Measurements from ENCODE around the gene GAS2L2.

The GAS2L2 gene

GRCh38 chr17:35797370-35797769 lies 44.3 kb upstream of the GAS2L2 start:
- H3K4ac ChIP-seq (ENCODE audit: low read depth in 1 of 2, low read length in 2 of 2), result no peak overlapping the region
- peaks cover 70 to 92% of the 10 kb centered on the region in 2 experiments for H3K27me3 ChIP-seq (ENCODE audit: control insufficient read depth in 1 of 2, insufficient read depth in 1 of 2, low read length in 2 of 2)
- H3K36me3 ChIP-seq (ENCODE audit: control insufficient read depth in 1 of 2, insufficient read depth in 2 of 2, low read depth in 1 of 2, low read length in 2 of 2), result no peaks in the 10 kb centered on the region
- no peaks in the 10 kb centered on the region for H3K79me1 ChIP-seq (replicated peaks; ENCODE audit: low read length, poor library complexity, severe bottlenecking)
- no peak overlapping the region for H3K4me3 ChIP-seq (ENCODE audit: insufficient read depth in 1 of 2, low read depth in 1 of 2, low read length in 2 of 2)
- no peak overlapping the region for H3K27ac ChIP-seq (ENCODE audit: low read length, poor library complexity, severe bottlenecking)
- no peak overlapping the region for H3K4me2 ChIP-seq (ENCODE audit: low read length, poor library complexity, severe bottlenecking)
- no peaks in the 10 kb centered on the region for H3K9me3 ChIP-seq (ENCODE audit: control insufficient read depth, low read length)
- no peak overlapping the region for H2BK120ac ChIP-seq (ENCODE audit: low read depth, low read length)
- no peak overlapping the region for H2AK5ac ChIP-seq (ENCODE audit: low read length, severe bottlenecking)
- H4K8ac ChIP-seq (ENCODE audit: low read length), result no peak overlapping the region
- no peak overlapping the region for H4K91ac ChIP-seq (ENCODE audit: low read length)
- no peak overlapping the region for H2BK15ac ChIP-seq (ENCODE audit: low read depth, poor library complexity, severe bottlenecking)
- H2AFZ ChIP-seq (ENCODE audit: low read depth, low read length), result no peak overlapping the region
- no peak overlapping the region for H2BK12ac ChIP-seq (ENCODE audit: low read length in 2 of 2)
- no peak overlapping the region for H2BK5ac ChIP-seq (ENCODE audit: low read depth, low read length, poor library complexity, severe bottlenecking)
- H3K9ac ChIP-seq (ENCODE audit: low read length), result no peak overlapping the region
- WGBS, result 68% methylated on average over 4 of the region's 4 CpGs
- no peak overlapping the region for H3K14ac ChIP-seq (ENCODE audit: low read length in 2 of 2)
- H3K4me1 ChIP-seq (ENCODE audit: control insufficient read depth, insufficient read depth, low read depth, low read length), result peaks cover 13% of the 10 kb centered on the region
- no peak for DNase-seq
- no peak overlapping the region for H3K18ac ChIP-seq (ENCODE audit: low read depth in 1 of 2, low read length in 2 of 2)
- H3K23ac ChIP-seq (ENCODE audit: low read length in 2 of 2), result no peak overlapping the region

DNA sequence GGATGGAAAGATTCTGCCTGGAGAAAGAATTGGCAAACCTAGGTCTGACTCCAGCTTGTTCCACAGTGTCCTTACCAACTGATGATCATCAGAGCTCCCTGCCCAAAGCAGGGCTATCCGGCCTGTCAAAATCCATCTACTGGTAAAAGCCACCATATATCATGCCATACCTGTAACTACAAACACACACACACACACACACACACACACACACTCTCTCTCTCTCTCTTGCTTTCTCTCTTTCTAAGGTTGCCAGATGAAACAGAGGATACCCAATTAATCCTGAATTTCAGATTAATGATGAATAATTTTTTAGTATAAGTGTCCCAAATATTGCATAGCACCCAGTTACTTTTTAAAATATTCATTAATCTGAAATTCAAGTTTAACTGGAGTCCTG lies 43.9 kb upstream of the GAS2L2 start:
- H2BK5ac ChIP-seq (ENCODE audit: low read depth, low read length, poor library complexity, severe bottlenecking), result no peak overlapping the region
- H3K27me3 ChIP-seq (ENCODE audit: control insufficient read depth in 1 of 2, insufficient read depth in 1 of 2, low read length in 2 of 2), result peaks cover 75 to 96% of the 10 kb centered on the region in 2 experiments
- H2AK5ac ChIP-seq (ENCODE audit: low read length, severe bottlenecking), result no peak overlapping the region
- H2BK12ac ChIP-seq (ENCODE audit: low read length in 2 of 2), result peak overlapping the region in 1 of 2 experiments; percentile 27
- H3K27ac ChIP-seq (ENCODE audit: low read length, poor library complexity, severe bottlenecking), result no peak overlapping the region
- H3K14ac ChIP-seq (ENCODE audit: low read length in 2 of 2), result no peak overlapping the region
- peaks cover 13% of the 10 kb centered on the region for H3K4me1 ChIP-seq (ENCODE audit: control insufficient read depth, insufficient read depth, low read depth, low read length)
- H2BK120ac ChIP-seq (ENCODE audit: low read depth, low read length), result no peak overlapping the region
- H3K9ac ChIP-seq (ENCODE audit: low read length), result no peak overlapping the region
- 100% methylated on average over 1 of the region's 1 CpG for WGBS
- no peaks in the 10 kb centered on the region for H3K79me1 ChIP-seq (replicated peaks; ENCODE audit: low read length, poor library complexity, severe bottlenecking)
- H3K18ac ChIP-seq (ENCODE audit: low read depth in 1 of 2, low read length in 2 of 2), result no peak overlapping the region
- H3K4me3 ChIP-seq (ENCODE audit: insufficient read depth in 1 of 2, low read depth in 1 of 2, low read length in 2 of 2), result no peak overlapping the region
- H4K91ac ChIP-seq (ENCODE audit: low read length), result no peak overlapping the region
- H3K36me3 ChIP-seq (ENCODE audit: control insufficient read depth in 1 of 2, insufficient read depth in 2 of 2, low read depth in 1 of 2, low read length in 2 of 2), result no peaks in the 10 kb centered on the region
- H2AFZ ChIP-seq (ENCODE audit: low read depth, low read length), result no peak overlapping the region
- no peak overlapping the region for H4K8ac ChIP-seq (ENCODE audit: low read length)
- no peak for DNase-seq
- no peak overlapping the region for H2BK15ac ChIP-seq (ENCODE audit: low read depth, poor library complexity, severe bottlenecking)
- H3K9me3 ChIP-seq (ENCODE audit: control insufficient read depth, low read length), result no peaks in the 10 kb centered on the region
- H3K4me2 ChIP-seq (ENCODE audit: low read length, poor library complexity, severe bottlenecking), result no peak overlapping the region
- H3K4ac ChIP-seq (ENCODE audit: low read depth in 1 of 2, low read length in 2 of 2), result no peak overlapping the region
- no peak overlapping the region for H3K23ac ChIP-seq (ENCODE audit: low read length in 2 of 2)

GRCh38 chr17:35795871-35796265 lies 42.8 kb upstream of the GAS2L2 start:
- peak overlapping the region; percentile 76 for H2BK15ac ChIP-seq (ENCODE audit: low read depth, poor library complexity, severe bottlenecking)
- WGBS, result 52% methylated on average over 8 of the region's 8 CpGs
- H2AK5ac ChIP-seq (ENCODE audit: low read length, severe bottlenecking), result no peak overlapping the region
- H3K4me3 ChIP-seq (ENCODE audit: insufficient read depth in 1 of 2, low read depth in 1 of 2, low read length in 2 of 2), result peak overlapping the region in 1 of 2 experiments; percentile 61
- H3K18ac ChIP-seq (ENCODE audit: low read depth in 1 of 2, low read length in 2 of 2), result peak overlapping the region in 1 of 2 experiments; percentile 19
- no peaks in the 10 kb centered on the region for H3K9me3 ChIP-seq (ENCODE audit: control insufficient read depth, low read length)
- H2BK5ac ChIP-seq (ENCODE audit: low read depth, low read length, poor library complexity, severe bottlenecking), result no peak overlapping the region
- H4K91ac ChIP-seq (ENCODE audit: low read length), result no peak overlapping the region
- no peak overlapping the region for H3K27ac ChIP-seq (ENCODE audit: low read length, poor library complexity, severe bottlenecking)
- H2BK120ac ChIP-seq (ENCODE audit: low read depth, low read length), result peak overlapping the region; percentile 11
- H3K27me3 ChIP-seq (ENCODE audit: control insufficient read depth in 1 of 2, insufficient read depth in 1 of 2, low read length in 2 of 2), result peaks cover 74 to 98% of the 10 kb centered on the region in 2 experiments
- H3K79me1 ChIP-seq (replicated peaks; ENCODE audit: low read length, poor library complexity, severe bottlenecking), result no peaks in the 10 kb centered on the region
- H2AFZ ChIP-seq (ENCODE audit: low read depth, low read length), result no peak overlapping the region
- peak overlapping the region; percentile 27 for H4K8ac ChIP-seq (ENCODE audit: low read length)
- peak overlapping the region in 1 of 2 experiments; percentile 33 for H2BK12ac ChIP-seq (ENCODE audit: low read length in 2 of 2)
- DNase-seq, result no peak
- H3K36me3 ChIP-seq (ENCODE audit: control insufficient read depth in 1 of 2, insufficient read depth in 2 of 2, low read depth in 1 of 2, low read length in 2 of 2), result no peaks in the 10 kb centered on the region
- no peak overlapping the region for H3K9ac ChIP-seq (ENCODE audit: low read length)
- peak overlapping the region in 1 of 2 experiments; percentile 3 for H3K4ac ChIP-seq (ENCODE audit: low read depth in 1 of 2, low read length in 2 of 2)
- no peak overlapping the region for H3K14ac ChIP-seq (ENCODE audit: low read length in 2 of 2)
- peak overlapping the region; percentile 93 for H3K4me2 ChIP-seq (ENCODE audit: low read length, poor library complexity, severe bottlenecking)
- H3K23ac ChIP-seq (ENCODE audit: low read length in 2 of 2), result no peak overlapping the region
- peaks cover 13% of the 10 kb centered on the region for H3K4me1 ChIP-seq (ENCODE audit: control insufficient read depth, insufficient read depth, low read depth, low read length)

DNA sequence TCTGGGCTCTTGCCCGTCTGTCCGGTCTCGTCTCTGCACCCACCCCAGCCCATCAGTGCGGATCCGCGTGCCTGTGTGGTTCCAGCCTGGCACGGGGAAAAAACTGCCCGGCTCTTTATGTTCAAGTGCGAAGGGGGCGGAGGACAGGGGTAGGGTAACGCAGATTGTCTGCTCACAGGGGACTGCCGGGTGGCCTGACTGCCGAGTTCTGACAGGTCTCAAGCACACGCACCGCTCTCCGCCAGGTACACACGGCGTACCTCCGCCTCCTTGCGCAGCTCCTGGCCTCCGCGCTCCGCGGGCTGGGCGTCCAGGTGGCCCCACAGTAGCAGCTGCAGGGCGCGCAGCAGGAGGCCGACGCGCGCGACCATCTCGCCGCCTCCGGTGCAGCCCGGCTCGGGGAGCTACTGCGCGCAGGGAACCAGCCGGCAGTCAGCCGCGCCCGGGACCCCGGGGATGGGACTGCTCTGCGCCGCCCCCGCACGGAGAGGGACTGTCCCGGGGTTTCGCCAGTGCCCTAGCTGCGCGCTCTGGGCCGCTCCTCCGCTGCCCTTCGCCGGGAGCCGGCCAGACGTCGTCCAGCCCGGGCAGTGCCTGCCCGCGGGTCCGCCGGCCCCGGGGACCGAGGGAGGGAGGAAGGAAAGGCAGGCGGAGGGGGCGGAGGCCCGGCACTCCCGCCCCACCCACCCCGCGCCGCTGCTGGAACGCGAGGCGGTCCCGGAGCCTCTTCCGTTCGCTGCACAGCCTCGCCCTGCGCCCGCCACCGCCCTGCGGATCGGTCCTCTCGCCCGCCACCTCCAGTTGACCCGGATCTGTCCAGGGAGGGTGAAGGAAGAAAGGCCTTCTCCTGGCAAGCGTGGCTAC lies 42.2 kb upstream of the GAS2L2 start, which contains the start of gene MMP28:
MMP28 (minus strand) TSS at position 635 of the 864 bp plus-strand sequence; CDS start at position 371, 264 bp downstream.
- Histone ChIP-seq H2BK5ac (ENCODE audit: low read depth, low read length, poor library complexity, severe bottlenecking) (no peak within 1 kb of the TSS), H2AFZ (ENCODE audit: low read depth, low read length) (no peak within 1 kb of the TSS), H2BK15ac (ENCODE audit: low read depth, poor library complexity, severe bottlenecking) (peak within 1 kb of the TSS; percentile 76), H3K4me3 (ENCODE audit: insufficient read depth in 1 of 2, low read depth in 1 of 2, low read length in 2 of 2) (peak within 1 kb of the TSS; percentile 54 to 61), H3K4ac (ENCODE audit: low read depth in 1 of 2, low read length in 2 of 2) (peak within 1 kb of the TSS in 1 of 2 experiments; percentile 3), H3K36me3 (ENCODE audit: control insufficient read depth in 1 of 2, insufficient read depth in 2 of 2, low read depth in 1 of 2, low read length in 2 of 2) (no peaks in the 10 kb centered on the region), H3K14ac (ENCODE audit: low read length in 2 of 2) (peak within 1 kb of the TSS in 1 of 2 experiments; percentile 79), H3K9me3 (ENCODE audit: control insufficient read depth, low read length) (no peaks in the 10 kb centered on the region), H2BK120ac (ENCODE audit: low read depth, low read length) (peak within 1 kb of the TSS; percentile 11), H3K79me1 (replicated peaks; ENCODE audit: low read length, poor library complexity, severe bottlenecking) (no peaks in the 10 kb centered on the region), H2BK12ac (ENCODE audit: low read length in 2 of 2) (peak within 1 kb of the TSS in 1 of 2 experiments; percentile 87), H2AK5ac (ENCODE audit: low read length, severe bottlenecking) (no peak within 1 kb of the TSS), H3K9ac (ENCODE audit: low read length) (no peak within 1 kb of the TSS), H3K18ac (ENCODE audit: low read depth in 1 of 2, low read length in 2 of 2) (peak within 1 kb of the TSS; percentile 19 to 58), H3K4me1 (ENCODE audit: control insufficient read depth, insufficient read depth, low read depth, low read length) (peaks cover 13% of the 10 kb centered on the region), H3K27me3 (ENCODE audit: control insufficient read depth in 1 of 2, insufficient read depth in 1 of 2, low read length in 2 of 2) (peaks cover 74 to 98% of the 10 kb centered on the region in 2 experiments), H4K91ac (ENCODE audit: low read length) (peak within 1 kb of the TSS; percentile 40), H3K4me2 (ENCODE audit: low read length, poor library complexity, severe bottlenecking) (peak within 1 kb of the TSS; percentile 93), H3K27ac (ENCODE audit: low read length, poor library complexity, severe bottlenecking) (no peak within 1 kb of the TSS), H3K23ac (ENCODE audit: low read length in 2 of 2) (peak within 1 kb of the TSS in 1 of 2 experiments; percentile 63), H4K8ac (ENCODE audit: low read length) (peak within 1 kb of the TSS; percentile 27)
- 2% methylated on average over 66 of the region's 89 CpGs for WGBS
- DNase-seq, result peak; percentile 39

Measured in mesenchymal stem cell (in vitro differentiated cells and primary cell).